Upper lobe of left lung (tissue), 6 donors: ENCODE results near the gene CLEC3A. TPM values are rescaled to one million over a fixed set of nuclear protein-coding genes. Genes with fewer than 3 reads are reported as not detected.

ENCODE experiments used
- ATAC-seq, 2 donors: fragments of 200-7000 bp; cut with Tn5 transposase; one replicate each; pipeline ENCODE4 v1.9.1; 2022; ENCODE audit warnings: mild to moderate bottlenecking in 2 of 2, moderate library complexity in 2 of 2; ENCODE audit not compliant: low FRiP score in 2 of 2
- DNase-seq, 2 donors: peaks; one replicate each; pipeline ENCODE4 v3.0.0-alpha.2; 2019 to 2020
- H3K27ac ChIP-seq, 4 donors: fragments of 200-600 bp; sonication (generic); one replicate each; pipeline ENCODE4 v1.5.1; 2016 to 2019
- H3K27me3 ChIP-seq, 4 donors: fragments of 200-600 bp; sonication (generic); one replicate each; pipeline ENCODE4 v1.5.1; 2017 to 2019
- H3K36me3 ChIP-seq, 4 donors: fragments of 200-600 bp; sonication (generic); one replicate each; pipeline ENCODE4 v1.5.1; 2016 to 2019
- H3K4me1 ChIP-seq, 4 donors: fragments of 200-600 bp; sonication (generic); one replicate each; pipeline ENCODE4 v1.5.1; 2018 to 2019
- H3K4me3 ChIP-seq, 4 donors: fragments of 200-600 bp; sonication (generic); one replicate each; pipeline ENCODE4 v1.5.1; 2017 to 2019; ENCODE audit warnings: mild to moderate bottlenecking in 2 of 4, moderate library complexity in 1 of 4
- H3K9me3 ChIP-seq, 4 donors: fragments of 200-600 bp; sonication (generic); one replicate each; pipeline ENCODE4 v1.5.1; 2018 to 2019
- EP300 ChIP-seq, 4 donors: sonication (generic); formaldehyde crosslinking; IDR thresholded peaks; one replicate each; pipeline ENCODE4 v1.5.1; 2017; ENCODE audit warnings: antibody characterized with exemption in 4 of 4, control low read depth in 2 of 4
- POLR2A ChIP-seq, 4 donors: fragments of 450-650 bp; IDR thresholded peaks; one replicate each; pipeline ENCODE4 v1.5.1; 2016 to 2017; ENCODE audit warnings: antibody characterized with exemption in 4 of 4, mild to moderate bottlenecking in 2 of 4
- POLR2AphosphoS5 ChIP-seq, 2 donors: sonication (generic); formaldehyde crosslinking; IDR thresholded peaks; one replicate each; pipeline ENCODE4 v1.5.1; 2017; ENCODE audit warnings: antibody characterized with exemption in 2 of 2
- WGBS, 2 donors: methylation state at CpG; one replicate each; pipeline ENCODE4 v1.1.5; 2017 to 2018; 5-methylcytosine and 5-hydroxymethylcytosine counted together
- total RNA-seq, 6 donors: library from RNA; depleted of rRNA in 4 of 6; stranded (reverse); fragments of >200 nt in 4 of 6; gene quantifications; one replicate each; pipeline versions ENCODE4 v1.1.0 to v1.2.1, GENCODE V29; 2016 to 2021
- TF ChIP-seq, protein P1 (sequence below), 6 experiments: fragments of 450-650 bp in 4 of 6; fragments of 200-600 bp in 2 of 6; sonication (generic) in 2 of 6; IDR thresholded peaks; one replicate each; pipeline ENCODE4 v1.5.1; 2016 to 2019; ENCODE audit warnings: antibody characterized with exemption in 6 of 6
- donor health status: DM: no; HTN: no; CAD: no; lungs with moderate emphysema.
- donor health status: DM: no; HTN: yes; CAD: no; lungs with severe emphysema.

CLEC3A gene, protein sequence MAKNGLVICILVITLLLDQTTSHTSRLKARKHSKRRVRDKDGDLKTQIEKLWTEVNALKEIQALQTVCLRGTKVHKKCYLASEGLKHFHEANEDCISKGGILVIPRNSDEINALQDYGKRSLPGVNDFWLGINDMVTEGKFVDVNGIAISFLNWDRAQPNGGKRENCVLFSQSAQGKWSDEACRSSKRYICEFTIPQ
- not detected for total RNA-seq

DNA sequence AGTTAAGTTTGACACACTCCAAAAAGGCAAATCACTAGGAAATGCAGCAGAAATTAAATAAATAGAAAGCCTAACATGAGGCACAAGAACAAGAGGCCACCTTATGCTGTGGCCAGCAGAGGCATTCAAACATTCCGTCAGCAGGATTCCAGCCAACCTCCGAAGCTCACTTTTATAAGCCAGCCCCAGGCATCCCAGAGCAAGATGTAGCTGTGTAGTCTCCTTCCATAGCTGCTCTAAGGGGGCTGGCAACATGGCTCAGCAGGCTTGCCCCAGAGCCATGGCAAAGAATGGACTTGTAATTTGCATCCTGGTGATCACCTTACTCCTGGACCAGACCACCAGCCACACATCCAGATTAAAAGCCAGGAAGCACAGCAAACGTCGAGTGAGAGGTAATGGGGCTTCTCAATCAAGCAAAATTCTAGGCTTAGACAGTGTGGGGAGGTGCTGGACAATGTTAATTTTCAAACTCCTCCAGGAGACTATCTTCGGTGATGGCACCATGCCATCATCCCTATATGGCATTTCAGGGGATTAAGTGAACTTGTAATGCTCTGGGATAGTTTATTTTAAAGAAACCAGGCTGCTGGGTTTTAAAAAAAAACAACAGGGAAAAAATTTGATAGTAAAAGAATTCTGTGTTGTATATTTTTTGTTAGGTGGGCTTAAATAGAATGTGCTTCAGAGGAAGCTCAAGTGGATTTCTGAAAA, at the start of gene CLEC3A:
CLEC3A (plus strand) TSS at position 202 of the 714 bp plus-strand sequence; CDS start at position 281, 79 bp downstream.
- H3K27me3 ChIP-seq = no peaks in the 10 kb centered on the region
- ATAC-seq = no peak
- 50 to 57% methylated on average over 5 of the region's 5 CpGs for WGBS, 2 donors
- H3K4me1 ChIP-seq = no peaks in the 10 kb centered on the region
- no peak for DNase-seq
- no peaks in the 10 kb centered on the region for H3K9me3 ChIP-seq
- no peak within 1 kb of the TSS for H3K4me3 ChIP-seq
- no peak for TF ChIP-seq POLR2AphosphoS5 (IDR thresholded peaks at IDR 0.05)
- no peak for TF ChIP-seq EP300 (IDR thresholded peaks at IDR 0.05)
- TF ChIP-seq, protein P1, sequence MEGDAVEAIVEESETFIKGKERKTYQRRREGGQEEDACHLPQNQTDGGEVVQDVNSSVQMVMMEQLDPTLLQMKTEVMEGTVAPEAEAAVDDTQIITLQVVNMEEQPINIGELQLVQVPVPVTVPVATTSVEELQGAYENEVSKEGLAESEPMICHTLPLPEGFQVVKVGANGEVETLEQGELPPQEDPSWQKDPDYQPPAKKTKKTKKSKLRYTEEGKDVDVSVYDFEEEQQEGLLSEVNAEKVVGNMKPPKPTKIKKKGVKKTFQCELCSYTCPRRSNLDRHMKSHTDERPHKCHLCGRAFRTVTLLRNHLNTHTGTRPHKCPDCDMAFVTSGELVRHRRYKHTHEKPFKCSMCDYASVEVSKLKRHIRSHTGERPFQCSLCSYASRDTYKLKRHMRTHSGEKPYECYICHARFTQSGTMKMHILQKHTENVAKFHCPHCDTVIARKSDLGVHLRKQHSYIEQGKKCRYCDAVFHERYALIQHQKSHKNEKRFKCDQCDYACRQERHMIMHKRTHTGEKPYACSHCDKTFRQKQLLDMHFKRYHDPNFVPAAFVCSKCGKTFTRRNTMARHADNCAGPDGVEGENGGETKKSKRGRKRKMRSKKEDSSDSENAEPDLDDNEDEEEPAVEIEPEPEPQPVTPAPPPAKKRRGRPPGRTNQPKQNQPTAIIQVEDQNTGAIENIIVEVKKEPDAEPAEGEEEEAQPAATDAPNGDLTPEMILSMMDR (IDR thresholded peaks at IDR 0.05) = no peak
- TF ChIP-seq POLR2A (IDR thresholded peaks at IDR 0.05) = no peak
- no peaks in the 10 kb centered on the region for H3K36me3 ChIP-seq
- no peak within 1 kb of the TSS for H3K27ac ChIP-seq

DNA sequence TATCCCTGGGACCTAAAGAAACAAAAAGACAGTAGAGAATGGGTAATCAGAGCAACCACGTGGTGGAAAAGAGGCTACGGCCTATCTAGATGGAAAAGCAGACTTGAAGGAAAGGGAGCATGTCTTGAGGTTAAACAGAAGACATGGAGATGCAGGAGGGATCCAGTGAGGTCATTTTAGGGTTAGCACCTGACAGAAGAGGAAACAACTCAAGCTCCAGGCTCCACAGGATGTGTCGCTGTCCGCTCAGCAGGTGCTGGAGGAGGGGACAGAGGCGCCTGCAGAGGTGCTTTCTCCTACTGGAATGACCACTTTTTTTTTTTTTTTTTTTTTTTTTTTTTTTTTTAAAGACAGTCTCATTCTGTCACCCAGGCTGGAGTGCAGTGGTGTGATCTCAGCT, 47.5 kb upstream of the CLEC3A start:
- no peak for ATAC-seq
- no peak for TF ChIP-seq POLR2A (IDR thresholded peaks at IDR 0.05)
- TF ChIP-seq, protein P1 (IDR thresholded peaks at IDR 0.05) = no peak
- no peak for TF ChIP-seq POLR2AphosphoS5 (IDR thresholded peaks at IDR 0.05)
- no peak for TF ChIP-seq EP300 (IDR thresholded peaks at IDR 0.05)
- no peaks in the 10 kb centered on the region for H3K27me3 ChIP-seq
- DNase-seq = no peak
- no peak overlapping the region for H3K27ac ChIP-seq
- H3K9me3 ChIP-seq = no peaks in the 10 kb centered on the region
- peaks cover 0 to 5% (median 0%) of the 10 kb centered on the region in 4 donors for H3K4me1 ChIP-seq
- no peak overlapping the region for H3K4me3 ChIP-seq
- 73 to 77% methylated on average over 5 of the region's 5 CpGs for WGBS, 2 donors
- H3K36me3 ChIP-seq = no peaks in the 10 kb centered on the region

DNA sequence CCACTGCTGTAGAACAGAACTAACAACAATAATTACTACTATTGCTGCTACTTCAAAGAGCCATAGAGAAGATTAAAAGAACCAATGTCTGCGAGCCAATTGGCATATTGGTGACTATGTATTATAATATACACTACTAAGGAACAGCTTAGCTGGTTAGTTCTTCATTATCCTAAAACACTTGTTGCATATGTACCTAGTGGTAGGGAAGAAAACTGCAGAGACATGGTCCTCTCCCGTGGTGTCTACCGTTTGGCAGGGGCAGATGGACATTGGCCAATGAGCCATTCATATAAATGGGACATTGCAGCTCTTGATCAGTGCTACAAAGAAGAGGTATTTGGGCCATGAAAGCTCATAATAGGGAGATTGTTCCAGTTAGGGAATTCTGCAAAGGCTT, 46.4 kb upstream of the CLEC3A start:
- Histone ChIP-seq H3K4me1 (peaks cover 0 to 5% (median 0%) of the 10 kb centered on the region in 4 donors), H3K36me3 (no peaks in the 10 kb centered on the region), H3K27me3 (no peaks in the 10 kb centered on the region), H3K27ac (no peak overlapping the region), H3K4me3 (no peak overlapping the region), H3K9me3 (no peaks in the 10 kb centered on the region)
- WGBS, 2 donors = 64 to 67% methylated on average over 3 of the region's 3 CpGs
- TF ChIP-seq POLR2A (IDR thresholded peaks at IDR 0.05) = no peak
- TF ChIP-seq POLR2AphosphoS5 (IDR thresholded peaks at IDR 0.05) = no peak
- TF ChIP-seq, protein P1 (IDR thresholded peaks at IDR 0.05) = no peak
- TF ChIP-seq EP300 (IDR thresholded peaks at IDR 0.05) = no peak
- no peak for ATAC-seq
- no peak for DNase-seq

DNA sequence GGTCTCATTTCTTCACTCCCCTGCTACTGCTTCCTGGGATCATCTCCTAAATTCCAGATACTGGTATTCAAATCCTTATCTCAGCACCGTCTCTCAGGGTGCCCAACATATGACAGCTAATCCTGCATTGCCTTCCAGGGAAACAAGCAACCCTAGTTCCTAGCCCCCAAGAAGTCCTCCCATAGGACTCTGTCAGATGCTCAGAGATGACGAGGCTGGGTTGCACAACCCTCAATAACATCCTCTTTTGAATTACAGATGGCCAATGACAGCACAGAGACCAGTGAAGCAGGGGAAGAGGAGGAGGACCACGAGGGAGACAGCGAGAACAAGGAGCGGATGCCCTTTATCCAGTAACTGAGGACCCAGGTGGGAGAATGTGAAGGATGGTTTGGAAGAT, 45.0 kb upstream of the CLEC3A start:
- no peak for TF ChIP-seq POLR2AphosphoS5 (IDR thresholded peaks at IDR 0.05)
- DNase-seq = no peak
- WGBS, 2 donors = 46 to 67% methylated on average over 5 of the region's 5 CpGs
- Histone ChIP-seq H3K4me3 (no peak overlapping the region), H3K9me3 (no peaks in the 10 kb centered on the region), H3K27ac (no peak overlapping the region), H3K36me3 (no peaks in the 10 kb centered on the region), H3K27me3 (no peaks in the 10 kb centered on the region), H3K4me1 (no peaks in the 10 kb centered on the region)
- ATAC-seq = no peak

DNA sequence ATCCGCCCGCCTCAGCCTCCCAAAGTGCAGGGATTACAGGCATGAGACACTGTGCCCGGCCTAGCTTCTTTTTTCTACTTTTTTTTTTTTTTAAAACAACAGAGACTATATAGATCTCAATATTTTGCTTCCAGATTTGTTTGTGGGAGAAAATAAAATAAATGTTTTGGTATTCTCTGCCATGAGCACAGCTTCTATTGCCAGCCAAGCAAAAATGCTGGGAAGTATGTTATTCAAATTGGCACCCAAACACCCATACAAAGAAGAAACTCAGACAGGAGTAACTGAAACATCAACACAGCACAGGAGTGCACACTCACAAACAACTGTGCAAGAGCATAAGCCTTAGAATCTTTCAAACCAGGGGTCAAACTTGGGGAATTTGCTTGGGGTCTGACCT, 37.2 kb upstream of the CLEC3A start:
- Histone ChIP-seq H3K4me3 (no peak overlapping the region), H3K27ac (no peak overlapping the region), H3K27me3 (no peaks in the 10 kb centered on the region), H3K4me1 (no peaks in the 10 kb centered on the region), H3K36me3 (no peaks in the 10 kb centered on the region), H3K9me3 (no peaks in the 10 kb centered on the region)
- ATAC-seq (no peak), DNase-seq (no peak)
- TF ChIP-seq, protein P1 (IDR thresholded peaks at IDR 0.05) = no peak
- TF ChIP-seq EP300 (IDR thresholded peaks at IDR 0.05) (no peak), POLR2A (IDR thresholded peaks at IDR 0.05) (no peak), POLR2AphosphoS5 (IDR thresholded peaks at IDR 0.05) (no peak)
- 86 to 89% methylated on average over 3 of the region's 3 CpGs for WGBS, 2 donors
